ENCODE data around the gene SFT2D3. TPM values are rescaled to one million over a fixed set of nuclear protein-coding genes. Genes with fewer than 3 reads are reported as not detected.

Gene SFT2D3
- total and polyA plus RNA-seq, 2 of the 13 experiments (the other 11 are each of a cell fraction or from before 2014, with no cell fraction given): 8.3 to 9.4 TPM

- TF ChIP-seq DMTF1 (CRISPR knock-in tag; IDR thresholded peaks at IDR 0.05): no peak
- TF ChIP-seq FOXO1 (CRISPR knock-in tag; IDR thresholded peaks at IDR 0.05): no peak
- TF ChIP-seq RFX3 (CRISPR knock-in tag; IDR thresholded peaks at IDR 0.05): no peak
- no peak for TF ChIP-seq SYNCRIP (IDR thresholded peaks at IDR 0.05; ENCODE audit: insufficient read depth, low read depth, low read length)
- TF ChIP-seq NCOA1 (CRISPR knock-in tag; IDR thresholded peaks at IDR 0.05): no peak
- TF ChIP-seq CREBL2 (CRISPR knock-in tag; IDR thresholded peaks at IDR 0.05; ENCODE audit: borderline replicate concordance): no peak
Observed at GRCh38 chr2:127698553-127699355, 2.5 kb upstream of the SFT2D3 start (continued).

GRCh38 chr2:127700527-127701192 is 637 bp upstream of the SFT2D3 start:
- peak; percentile 50 for FAIRE-seq
- TSS peak; percentile 77 for BruUV-seq (replicated peaks)
- in situ Hi-C loops (cut with HindIII; ENCODE audit: extremely low pct_ligation_motif_present, low pct_unique_long_range_greater_than_20kb) (no loop called here), intact Hi-C loops (cut with micrococcal nuclease; ENCODE audit: unreplicated experiment) (no loop called here)
- Histone ChIP-seq H3K27ac (ENCODE audit: extremely low read length, insufficient read depth, low read length) (peak overlapping the region; percentile 93), H3K9me3 (ENCODE audit: low read length) (no peaks in the 10 kb centered on the region), H4K20me1 (ENCODE audit: insufficient read depth, low read length) (0 out of 2 replicates have a peak, but pooled peaks cover 2% of the 10 kb centered on the region), H3K79me2 (ENCODE audit: insufficient read depth, low read length) (peaks cover 14% of the 10 kb centered on the region), H2AFZ (ENCODE audit: low read length) (peak overlapping the region; percentile 20), H3K4me2 (ENCODE audit: low read depth, low read length) (peak overlapping the region; percentile 97), H3K36me3 (replicated peaks in 1 of 2; ENCODE audit: control insufficient read depth in 1 of 2, insufficient read depth in 2 of 2, low read length in 2 of 2) (no peaks in the 10 kb centered on the region; a peak in 2 of 5 replicates), H3K9ac (ENCODE audit: insufficient read depth, low read depth, low read length) (peak overlapping the region; percentile 93), H3K4me3 (replicated peaks in 1 of 3; ENCODE audit: insufficient read depth in 1 of 3, low read depth in 2 of 3, low read length in 3 of 3) (peak overlapping the region; percentile 75 to 92 (median 79)), H3K4me1 (ENCODE audit: insufficient read depth, low read length) (peaks cover 25% of the 10 kb centered on the region), H3K27me3 (ENCODE audit: control insufficient read depth in 1 of 2, insufficient read depth in 2 of 2, low read length in 2 of 2) (no peaks in the 10 kb centered on the region)
- ChIA-PET POLR2A (interaction anchor here (0.6 to 1.8 kb wide), 9 partner anchors 18 to 407 kb away, joined by 3 to 15 read pairs (median 3); partner anchors contain the start of genes AMMECR1L, ERCC3, LIMS2 and WDR33), CTCF (ENCODE audit: low intra/inter-chr PET ratio, low total read pairs) (no interaction called here)
- ATAC-seq: peak; percentile 46
- 48% methylated on average over 17 of the region's 17 CpGs for WGBS (ENCODE audit: low lambda C conversion rate)
- peak; percentile 84 for DNase-seq (ENCODE audit: low spot score)
- TF ChIP-seq U2AF2 (IDR thresholded peaks at IDR 0.05; ENCODE audit: low read depth, low read length) (no peak), TBL1XR1 (IDR thresholded peaks at IDR 0.05; ENCODE audit: borderline replicate concordance, low read length, partially characterized antibody) (no peak), RFXANK (CRISPR knock-in tag; IDR thresholded peaks at IDR 0.05) (no peak; the same call in 1 of the 2 replicates), ZBTB43 (CRISPR knock-in tag; conservative IDR thresholded peaks at IDR 0.05) (peak; percentile 37; the same call in 1 of the 2 replicates), ZNF792 (CRISPR knock-in tag; IDR thresholded peaks at IDR 0.05) (peak; percentile 73), ZNF557 (CRISPR knock-in tag; IDR thresholded peaks at IDR 0.05) (no peak), MYC (CRISPR knock-in tag; IDR thresholded peaks at IDR 0.05; ENCODE audit: borderline replicate concordance) (peak; percentile 82), SMC3 (IDR thresholded peaks at IDR 0.05; ENCODE audit: low read length) (0 out of 2 replicates have a peak, but pooled peaks have one; percentile 7), ZBTB38 (CRISPR knock-in tag; IDR thresholded peaks at IDR 0.05) (peak; percentile 89), JUND (CRISPR knock-in tag; IDR thresholded peaks at IDR 0.05) (peak; percentile 81), XRCC5 (optimal IDR thresholded peaks at IDR 0.05; ENCODE audit: low read length) (peak; percentile 57), ZFP36 (IDR thresholded peaks at IDR 0.05; ENCODE audit: borderline replicate concordance, low read depth, low read length, partially characterized antibody) (no peak), HNRNPLL (IDR thresholded peaks at IDR 0.05; ENCODE audit: low read depth, low read length, poor library complexity, severe bottlenecking) (no peak), MAFG (CRISPR knock-in tag; IDR thresholded peaks at IDR 0.05) (no peak)

All from HepG2 (cell line).